HepG2 (cell line): Measurements from ENCODE around the gene SSTR5. TPM values are rescaled to one million over a fixed set of nuclear protein-coding genes. Genes with fewer than 3 reads are reported as not detected.

Experiments used
- ATF1 ChIP-seq: IDR thresholded peaks from 2 replicates; pipeline ENCODE4 v1.6.1; 2016; ENCODE audit warnings: mild to moderate bottlenecking, control low read depth
- CBX1 ChIP-seq: IDR thresholded peaks from one replicate; pipeline ENCODE4 v1.6.1; 2016; ENCODE audit warnings: antibody characterized with exemption, low read depth
- MAFF ChIP-seq: IDR thresholded peaks from 2 replicates; pipeline ENCODE4 v1.6.1; 2011; ENCODE audit warnings: low read depth, low read length, improper control_type of control experiment
- NFE2L1 ChIP-seq: sonication (generic); formaldehyde crosslinking; IDR thresholded peaks from 2 replicates; pipeline ENCODE4 v1.4.0; 2020; ENCODE audit warnings: missing genetic modification reagents, mild to moderate bottlenecking, borderline replicate concordance
- NFYB ChIP-seq: sonication (generic); formaldehyde crosslinking; IDR thresholded peaks from 2 replicates; pipeline ENCODE4 v1.4.0; 2020; ENCODE audit warnings: missing genetic modification reagents
- PHF21A ChIP-seq: sonication (generic); formaldehyde crosslinking; IDR thresholded peaks from 2 replicates; pipeline ENCODE4 v1.5.0; 2020; ENCODE audit warnings: mild to moderate bottlenecking, missing genetic modification reagents
- RAD21 ChIP-seq: fragments of 450-650 bp; formaldehyde crosslinking; IDR thresholded peaks from 2 replicates; pipeline ENCODE4 v1.5.0; 2020; ENCODE audit warnings: mild to moderate bottlenecking
- RARA ChIP-seq: IDR thresholded peaks from 2 replicates; pipeline ENCODE4 v1.6.1; 2016; ENCODE audit warnings: missing genetic modification reagents, missing compliant biosample characterization
- SALL1 ChIP-seq: sonication (generic); formaldehyde crosslinking; IDR thresholded peaks from 2 replicates; pipeline ENCODE4 v1.8.0; 2022; ENCODE audit warnings: mild to moderate bottlenecking, missing genetic modification reagents
- U2AF2 ChIP-seq: fragments of 200-400 bp; formaldehyde crosslinking; IDR thresholded peaks from 2 replicates; pipeline ENCODE4 v1.6.1; 2017; ENCODE audit warnings: low read depth, mild to moderate bottlenecking, low read length
- ZBTB7A ChIP-seq: sonication (generic); formaldehyde crosslinking; IDR thresholded peaks from 2 replicates; pipeline ENCODE4 v1.8.0; 2022; ENCODE audit warnings: mild to moderate bottlenecking, missing genetic modification reagents
- ZBTB7B ChIP-seq: sonication (generic); formaldehyde crosslinking; IDR thresholded peaks from 2 replicates; pipeline ENCODE4 v1.4.0; 2020; ENCODE audit warnings: missing genetic modification reagents
- ZEB1 ChIP-seq: IDR thresholded peaks from 2 replicates; pipeline ENCODE4 v1.6.1; 2012; ENCODE audit warnings: mild to moderate bottlenecking, low read depth, inconsistent platforms; ENCODE audit not compliant: insufficient replicate concordance
- ZNF260 ChIP-seq: sonication (generic); formaldehyde crosslinking; IDR thresholded peaks from 2 replicates; pipeline ENCODE4 v1.4.0; 2020; ENCODE audit warnings: missing genetic modification reagents, low read depth, mild to moderate bottlenecking, borderline replicate concordance
- ZNF264 ChIP-seq: sonication (generic); formaldehyde crosslinking; IDR thresholded peaks from 2 replicates; pipeline ENCODE4 v1.4.0; 2020; ENCODE audit warnings: missing genetic modification reagents
- ZNF329 ChIP-seq: sonication (generic); formaldehyde crosslinking; IDR thresholded peaks from 2 replicates; pipeline ENCODE4 v1.9.0; 2021; ENCODE audit warnings: low read depth, mild to moderate bottlenecking, missing genetic modification reagents
- ZNF766 ChIP-seq: sonication (generic); formaldehyde crosslinking; IDR thresholded peaks from 2 replicates; pipeline ENCODE4 v1.5.0; 2020; ENCODE audit warnings: missing genetic modification reagents, borderline replicate concordance
- ZNF878 ChIP-seq: sonication (generic); formaldehyde crosslinking; IDR thresholded peaks from 2 replicates; pipeline ENCODE4 v1.8.1; 2023; ENCODE audit warnings: mild to moderate bottlenecking, missing genetic modification reagents, moderate library complexity
- polyA plus RNA-seq, 8 experiments: library from polyadenylated mRNA; depleted of rRNA in 3 of 8; stranded (reverse) in 7 of 8; unstranded in 1 of 8; fragments of >200 nt; fragmentation: Illumina TruSeq in 4 of 8; extraction: Trizol in 4 of 8; gene quantifications; 2 replicates each; pipeline versions ENCODE4 v1.2.1 to v1.2.3, GENCODE V29; 2011 to 2016; ENCODE audit warnings: low read depth in 4 of 8, missing spikeins in 1 of 8, mixed read lengths in 1 of 8; ENCODE audit not compliant: insufficient read depth in 1 of 8
- total RNA-seq, 5 experiments: library from RNA; depleted of rRNA; stranded (reverse); fragments of >200 nt; fragmentation: Illumina TruSeq; extraction: Trizol; gene quantifications; 2 replicates each; pipeline ENCODE4 v1.2.3, GENCODE V29; 2016; ENCODE audit warnings: low read depth in 1 of 5
- TF ChIP-seq, protein P1 (sequence below), 2 experiments: sonication (generic) in 1 of 2; formaldehyde crosslinking in 1 of 2; IDR thresholded peaks; 2 replicates each; pipeline versions ENCODE4 v1.4.0 to v1.6.1; 2018 to 2020; ENCODE audit warnings: missing genetic modification reagents in 2 of 2, borderline replicate concordance in 1 of 2, low read depth in 1 of 2, mild to moderate bottlenecking in 1 of 2, missing biosample characterization in 1 of 2
- TF ChIP-seq, protein P2 (sequence below): sonication (generic); formaldehyde crosslinking; IDR thresholded peaks from 2 replicates; pipeline ENCODE4 v1.9.0; 2022; ENCODE audit warnings: missing genetic modification reagents, mild to moderate bottlenecking, borderline replicate concordance
- TF ChIP-seq, protein P3 (sequence below): sonication (generic); formaldehyde crosslinking; IDR thresholded peaks from 2 replicates; pipeline ENCODE4 v1.4.0; 2020; ENCODE audit warnings: missing genetic modification reagents, borderline replicate concordance
- TF ChIP-seq, protein P4 (sequence below): sonication (generic); formaldehyde crosslinking; IDR thresholded peaks from 2 replicates; pipeline ENCODE4 v1.5.0; 2020; ENCODE audit warnings: missing genetic modification reagents
- TF ChIP-seq, protein P5 (sequence below): sonication (generic); formaldehyde crosslinking; IDR thresholded peaks from 2 replicates; pipeline ENCODE4 v1.4.0; 2020; ENCODE audit warnings: mild to moderate bottlenecking, missing genetic modification reagents

Gene SSTR5
- total and polyA plus RNA-seq, 2 of the 13 experiments (the other 11 are each of a cell fraction or from before 2014, with no cell fraction given) = 0.20 to 0.49 TPM

DNA sequence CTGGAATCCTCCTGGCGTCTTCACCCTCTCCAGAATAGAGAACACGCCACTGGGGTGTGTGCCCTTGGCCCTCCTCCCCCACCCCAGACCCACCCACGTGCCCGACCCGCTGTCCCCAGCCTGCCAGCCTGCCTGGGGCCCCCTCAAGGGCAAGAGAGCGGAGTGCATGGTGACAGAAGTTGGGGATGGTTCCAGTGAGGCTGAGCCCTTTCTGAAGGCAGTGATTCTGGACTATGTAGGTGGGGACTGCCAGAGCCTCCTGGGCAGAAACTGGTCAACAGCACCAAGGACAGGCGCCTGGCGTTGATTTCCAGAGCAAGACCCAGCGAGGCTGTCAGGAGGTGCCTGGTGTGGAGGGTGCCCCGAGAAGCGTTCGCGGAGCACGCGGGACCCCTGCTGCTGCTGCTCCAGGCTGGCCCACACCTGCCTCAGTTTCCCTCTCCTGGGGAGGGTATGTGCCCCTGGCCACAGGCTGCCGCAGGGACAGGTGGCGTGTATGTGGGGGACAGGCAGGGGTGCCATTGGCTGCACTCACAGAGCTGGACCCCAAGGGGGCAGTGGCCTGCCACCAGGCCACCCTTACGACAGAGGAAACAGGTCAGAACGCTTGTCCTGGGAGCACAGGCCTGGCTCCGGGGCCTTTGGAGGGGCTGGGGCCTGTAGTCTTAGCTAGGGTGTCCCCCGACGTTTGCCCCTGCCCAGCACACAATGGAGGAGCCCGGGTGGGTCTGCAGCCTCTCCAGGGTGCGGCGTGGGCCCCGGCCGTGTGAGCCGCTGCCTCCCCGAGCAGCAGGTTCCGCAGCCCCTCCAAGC is 1.2 kb downstream of the SSTR5 start (continued):
- TF ChIP-seq, protein P1, sequence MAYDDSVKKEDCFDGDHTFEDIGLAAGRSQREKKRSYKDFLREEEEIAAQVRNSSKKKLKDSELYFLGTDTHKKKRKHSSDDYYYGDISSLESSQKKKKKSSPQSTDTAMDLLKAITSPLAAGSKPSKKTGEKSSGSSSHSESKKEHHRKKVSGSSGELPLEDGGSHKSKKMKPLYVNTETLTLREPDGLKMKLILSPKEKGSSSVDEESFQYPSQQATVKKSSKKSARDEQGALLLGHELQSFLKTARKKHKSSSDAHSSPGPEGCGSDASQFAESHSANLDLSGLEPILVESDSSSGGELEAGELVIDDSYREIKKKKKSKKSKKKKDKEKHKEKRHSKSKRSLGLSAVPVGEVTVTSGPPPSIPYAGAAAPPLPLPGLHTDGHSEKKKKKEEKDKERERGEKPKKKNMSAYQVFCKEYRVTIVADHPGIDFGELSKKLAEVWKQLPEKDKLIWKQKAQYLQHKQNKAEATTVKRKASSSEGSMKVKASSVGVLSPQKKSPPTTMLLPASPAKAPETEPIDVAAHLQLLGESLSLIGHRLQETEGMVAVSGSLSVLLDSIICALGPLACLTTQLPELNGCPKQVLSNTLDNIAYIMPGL (CRISPR knock-in tag; IDR thresholded peaks at IDR 0.05; ENCODE audit: borderline replicate concordance in 1 of 2, low read depth in 1 of 2) = no peak
- TF ChIP-seq, protein P2, sequence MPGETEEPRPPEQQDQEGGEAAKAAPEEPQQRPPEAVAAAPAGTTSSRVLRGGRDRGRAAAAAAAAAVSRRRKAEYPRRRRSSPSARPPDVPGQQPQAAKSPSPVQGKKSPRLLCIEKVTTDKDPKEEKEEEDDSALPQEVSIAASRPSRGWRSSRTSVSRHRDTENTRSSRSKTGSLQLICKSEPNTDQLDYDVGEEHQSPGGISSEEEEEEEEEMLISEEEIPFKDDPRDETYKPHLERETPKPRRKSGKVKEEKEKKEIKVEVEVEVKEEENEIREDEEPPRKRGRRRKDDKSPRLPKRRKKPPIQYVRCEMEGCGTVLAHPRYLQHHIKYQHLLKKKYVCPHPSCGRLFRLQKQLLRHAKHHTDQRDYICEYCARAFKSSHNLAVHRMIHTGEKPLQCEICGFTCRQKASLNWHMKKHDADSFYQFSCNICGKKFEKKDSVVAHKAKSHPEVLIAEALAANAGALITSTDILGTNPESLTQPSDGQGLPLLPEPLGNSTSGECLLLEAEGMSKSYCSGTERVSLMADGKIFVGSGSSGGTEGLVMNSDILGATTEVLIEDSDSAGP = peak; percentile 20; the same call in 1 of the 2 replicates
- TF ChIP-seq ZBTB7B (CRISPR knock-in tag) (no peak), NFE2L1 (CRISPR knock-in tag) (no peak), NFYB (CRISPR knock-in tag) (no peak), ZNF329 (CRISPR knock-in tag) (no peak), ZEB1 (no peak), RARA (CRISPR knock-in tag) (0 out of 2 replicates have a peak, but pooled peaks have one; percentile 4), ZNF878 (CRISPR knock-in tag) (no peak), PHF21A (CRISPR knock-in tag) (no peak), RAD21 (CRISPR knock-in tag) (peak; percentile 89), ZNF766 (no peak), U2AF2 (no peak), CBX1 (no peak), ZBTB7A (CRISPR knock-in tag) (no peak), MAFF (no peak), ATF1 (CRISPR knock-in tag) (no peak), SALL1 (CRISPR knock-in tag) (0 out of 2 replicates have a peak, but pooled peaks have one; percentile 13), ZNF260 (CRISPR knock-in tag) (no peak), ZNF264 (no peak)
- TF ChIP-seq, protein P3, sequence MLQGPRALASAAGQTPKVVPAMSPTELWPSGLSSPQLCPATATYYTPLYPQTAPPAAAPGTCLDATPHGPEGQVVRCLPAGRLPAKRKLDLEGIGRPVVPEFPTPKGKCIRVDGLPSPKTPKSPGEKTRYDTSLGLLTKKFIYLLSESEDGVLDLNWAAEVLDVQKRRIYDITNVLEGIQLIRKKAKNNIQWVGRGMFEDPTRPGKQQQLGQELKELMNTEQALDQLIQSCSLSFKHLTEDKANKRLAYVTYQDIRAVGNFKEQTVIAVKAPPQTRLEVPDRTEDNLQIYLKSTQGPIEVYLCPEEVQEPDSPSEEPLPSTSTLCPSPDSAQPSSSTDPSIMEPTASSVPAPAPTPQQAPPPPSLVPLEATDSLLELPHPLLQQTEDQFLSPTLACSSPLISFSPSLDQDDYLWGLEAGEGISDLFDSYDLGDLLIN (CRISPR knock-in tag) = 0 out of 2 replicates have a peak, but pooled peaks have one; percentile 35
- TF ChIP-seq, protein P4, sequence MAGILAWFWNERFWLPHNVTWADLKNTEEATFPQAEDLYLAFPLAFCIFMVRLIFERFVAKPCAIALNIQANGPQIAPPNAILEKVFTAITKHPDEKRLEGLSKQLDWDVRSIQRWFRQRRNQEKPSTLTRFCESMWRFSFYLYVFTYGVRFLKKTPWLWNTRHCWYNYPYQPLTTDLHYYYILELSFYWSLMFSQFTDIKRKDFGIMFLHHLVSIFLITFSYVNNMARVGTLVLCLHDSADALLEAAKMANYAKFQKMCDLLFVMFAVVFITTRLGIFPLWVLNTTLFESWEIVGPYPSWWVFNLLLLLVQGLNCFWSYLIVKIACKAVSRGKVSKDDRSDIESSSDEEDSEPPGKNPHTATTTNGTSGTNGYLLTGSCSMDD (CRISPR knock-in tag) = no peak
- TF ChIP-seq, protein P5, sequence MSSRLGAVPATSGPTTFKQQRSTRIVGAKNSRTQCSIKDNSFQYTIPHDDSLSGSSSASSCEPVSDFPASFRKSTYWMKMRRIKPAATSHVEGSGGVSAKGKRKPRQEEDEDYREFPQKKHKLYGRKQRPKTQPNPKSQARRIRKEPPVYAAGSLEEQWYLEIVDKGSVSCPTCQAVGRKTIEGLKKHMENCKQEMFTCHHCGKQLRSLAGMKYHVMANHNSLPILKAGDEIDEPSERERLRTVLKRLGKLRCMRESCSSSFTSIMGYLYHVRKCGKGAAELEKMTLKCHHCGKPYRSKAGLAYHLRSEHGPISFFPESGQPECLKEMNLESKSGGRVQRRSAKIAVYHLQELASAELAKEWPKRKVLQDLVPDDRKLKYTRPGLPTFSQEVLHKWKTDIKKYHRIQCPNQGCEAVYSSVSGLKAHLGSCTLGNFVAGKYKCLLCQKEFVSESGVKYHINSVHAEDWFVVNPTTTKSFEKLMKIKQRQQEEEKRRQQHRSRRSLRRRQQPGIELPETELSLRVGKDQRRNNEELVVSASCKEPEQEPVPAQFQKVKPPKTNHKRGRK (CRISPR knock-in tag) = no peak
